NB4 (cell line): ENCODE measurements around the gene PPFIBP2.

ENCODE experiments used
- CTCF ChIP-seq: IDR thresholded peaks from one replicate; pipeline ENCODE4 v1.5.1; 2012; ENCODE audit warnings: low read depth, low read length
- MAX ChIP-seq: IDR thresholded peaks from 2 replicates; pipeline ENCODE4 v1.6.1; 2011; ENCODE audit warnings: low read depth, low read length

GRCh38 chr11:7595016-7595866 lies 81.4 kb downstream of the PPFIBP2 start:
- TF ChIP-seq CTCF (no peak), MAX (no peak)
